SK-N-SH (cell line): ENCODE data around the gene RYR3. TPM values are rescaled to one million over a fixed set of nuclear protein-coding genes. Genes with fewer than 3 reads are reported as not detected.

ENCODE experiments used
- CTCF ChIA-PET: fragments of 300-600, 350-600 bp; formaldehyde crosslinking; extraction: SDS; loops from one replicate; lab custom pipeline; 2021; lab: Yijun Ruan, JAX
- POLR2A ChIA-PET: fragments of 350-600 bp; sonication (Branson Sonifier 250); formaldehyde crosslinking; extraction: SDS; loops from one replicate; lab custom pipeline; 2020; ENCODE audit warnings: antibody characterized with exemption, inconsistent platforms; lab: Yijun Ruan, JAX
- DNase-seq: peaks from one replicate; pipeline ENCODE4 v3.0.0; 2012
- H2AFZ ChIP-seq: fragments of 200-600 bp; sonication (generic); 2 replicates; pipeline ENCODE4 v1.8.1; 2016; ENCODE audit warnings: antibody characterized with exemption, mild to moderate bottlenecking, low read depth
- H3F3A ChIP-seq: fragments of 200-600 bp; sonication (generic); replicated peaks from 2 replicates; pipeline ENCODE3; 2016; ENCODE audit warnings: antibody characterized with exemption, mild to moderate bottlenecking; ENCODE audit not compliant: insufficient read depth
- H3K27ac ChIP-seq, 2 experiments: fragments of 200-500 bp in 1 of 2; fragments of 200-600 bp in 1 of 2; sonication (Bioruptor generic) in 1 of 2; sonication (generic), shearing (Covaris generic) in 1 of 2; 2 replicates each; pipeline versions ENCODE4 v1.5.1 to v1.6.1; 2014 to 2016; ENCODE audit warnings: low read depth in 2 of 2, inconsistent platforms in 1 of 2, low read length in 1 of 2, mild to moderate bottlenecking in 1 of 2, mixed read lengths in 1 of 2
- H3K27me3 ChIP-seq: fragments of 200-600 bp; sonication (generic), shearing (Covaris generic); 2 replicates; pipeline ENCODE4 v1.6.1; 2016; ENCODE audit warnings: mixed run types; ENCODE audit not compliant: insufficient read depth
- H3K36me3 ChIP-seq, 2 experiments: fragments of 200-500 bp in 1 of 2; fragments of 200-600 bp in 1 of 2; sonication (Bioruptor generic) in 1 of 2; sonication (generic) in 1 of 2; replicated peaks in 1 of 2; 2 replicates each; pipeline versions ENCODE3 to v1.5.1; 2014 to 2016; ENCODE audit warnings: low read length in 1 of 2, mild to moderate bottlenecking in 1 of 2; ENCODE audit not compliant: insufficient read depth in 2 of 2, control insufficient read depth in 1 of 2
- H3K4me1 ChIP-seq, 2 experiments: fragments of 200-500 bp in 1 of 2; fragments of 200-600 bp in 1 of 2; sonication (Bioruptor generic) in 1 of 2; sonication (generic), shearing (Covaris generic) in 1 of 2; 2 replicates each; pipeline versions ENCODE4 v1.5.1 to v1.6.1; 2014 to 2016; ENCODE audit warnings: low read depth in 1 of 2, low read length in 1 of 2, mixed run types in 1 of 2; ENCODE audit not compliant: insufficient read depth in 2 of 2, control insufficient read depth in 1 of 2
- H3K4me2 ChIP-seq: fragments of 200-600 bp; sonication (generic), shearing (Covaris generic); 2 replicates; pipeline ENCODE4 v1.6.1; 2017; ENCODE audit warnings: mixed run types
- H3K4me3 ChIP-seq, 2 experiments: fragments of 200-500 bp in 1 of 2; fragments of 200-600 bp in 1 of 2; sonication (Bioruptor generic) in 1 of 2; sonication (generic), shearing (Covaris generic) in 1 of 2; 2 replicates each; pipeline versions ENCODE4 v1.5.1 to v1.8.1; 2014 to 2016; ENCODE audit warnings: low read depth in 2 of 2, inconsistent platforms in 1 of 2, low read length in 1 of 2, mild to moderate bottlenecking in 1 of 2, mixed read lengths in 1 of 2, moderate library complexity in 1 of 2
- H3K79me2 ChIP-seq: fragments of 200-600 bp; sonication (generic); 2 replicates; pipeline ENCODE4 v1.8.1; 2017; ENCODE audit warnings: mild to moderate bottlenecking; ENCODE audit not compliant: insufficient read depth
- H3K9ac ChIP-seq: fragments of 200-600 bp; sonication (generic); 2 replicates; pipeline ENCODE4 v1.6.1; 2017; ENCODE audit warnings: mixed run types
- H3K9me2 ChIP-seq: fragments of 200-600 bp; sonication (generic); 2 replicates; pipeline ENCODE4 v1.6.1; 2017; ENCODE audit warnings: mixed run types
- H3K9me3 ChIP-seq: fragments of 200-600 bp; sonication (generic); 2 replicates; pipeline ENCODE4 v1.6.1; 2017; ENCODE audit warnings: mixed run types, mild to moderate bottlenecking, moderate library complexity
- H4K20me1 ChIP-seq: fragments of 200-600 bp; sonication (generic); 2 replicates; pipeline ENCODE4 v1.6.1; 2017; ENCODE audit warnings: mild to moderate bottlenecking, mixed run types; ENCODE audit not compliant: insufficient read depth
- EP300 ChIP-seq, 2 experiments: IDR thresholded peaks; 2 replicates each; pipeline versions ENCODE4 v1.4.0 to v1.6.1; 2012; ENCODE audit warnings: borderline replicate concordance in 1 of 2, low read depth in 1 of 2, low read length in 1 of 2
- EZH2phosphoT487 ChIP-seq: fragments of 200-600 bp; sonication (generic); IDR thresholded peaks from 2 replicates; pipeline ENCODE4 v1.6.1; 2017; ENCODE audit warnings: low read depth, mixed run types, mild to moderate bottlenecking, antibody characterized with exemption, moderate library complexity, borderline replicate concordance
- FOSL2 ChIP-seq: IDR thresholded peaks from 2 replicates; pipeline ENCODE4 v1.4.0; 2012; ENCODE audit warnings: low read depth, mild to moderate bottlenecking, moderate library complexity, borderline replicate concordance
- FOXJ3 ChIP-seq: sonication (generic); formaldehyde crosslinking; IDR thresholded peaks from 2 replicates; pipeline ENCODE4 v1.5.1; 2020; ENCODE audit warnings: mild to moderate bottlenecking, missing genetic modification reagents
- FOXM1 ChIP-seq: IDR thresholded peaks from 2 replicates; pipeline ENCODE4 v1.4.0; 2012; ENCODE audit warnings: low read depth, mild to moderate bottlenecking
- GABPA ChIP-seq: IDR thresholded peaks from 2 replicates; pipeline ENCODE4 v1.4.0; 2012; ENCODE audit warnings: low read depth, mild to moderate bottlenecking
- MAX ChIP-seq: IDR thresholded peaks from 2 replicates; pipeline ENCODE4 v1.4.0; 2012; ENCODE audit warnings: low read depth
- NFIC ChIP-seq: IDR thresholded peaks from 2 replicates; pipeline ENCODE4 v1.4.0; 2012; ENCODE audit warnings: borderline replicate concordance
- RAD21 ChIP-seq: IDR thresholded peaks from 2 replicates; pipeline ENCODE4 v1.6.1; 2012; ENCODE audit warnings: mild to moderate bottlenecking, low read length
- REST ChIP-seq: IDR thresholded peaks from 2 replicates; pipeline ENCODE4 v1.6.1; 2012; ENCODE audit warnings: mild to moderate bottlenecking, low read depth, low read length, moderate library complexity
- SIN3A ChIP-seq: IDR thresholded peaks from 2 replicates; pipeline ENCODE4 v1.6.1; 2012; ENCODE audit warnings: low read depth, mild to moderate bottlenecking, low read length, moderate library complexity, borderline replicate concordance
- TAF1 ChIP-seq: IDR thresholded peaks from 2 replicates; pipeline ENCODE4 v1.6.1; 2012; ENCODE audit warnings: low read depth, mild to moderate bottlenecking, low read length, moderate library complexity, borderline replicate concordance
- TEAD4 ChIP-seq: IDR thresholded peaks from 2 replicates; pipeline ENCODE4 v1.4.0; 2012; ENCODE audit warnings: mild to moderate bottlenecking, borderline replicate concordance; ENCODE audit not compliant: insufficient read depth
- ZBTB33 ChIP-seq: IDR thresholded peaks from 2 replicates; pipeline ENCODE4 v1.4.0; 2012; ENCODE audit warnings: low read depth, borderline replicate concordance
- WGBS: methylation state at CpG from one replicate; pipeline ENCODE4 v1.1.6; 2017; ENCODE audit warnings: low lambda C conversion rate; 5-methylcytosine and 5-hydroxymethylcytosine counted together
- polyA plus RNA-seq, 3 experiments: library from polyadenylated mRNA; depleted of rRNA; stranded (reverse); fragments of >200 nt; gene quantifications; 2 replicates each; pipeline ENCODE4 v1.2.3, GENCODE V29; 2012

Gene RYR3
- polyA plus RNA-seq, 1 of the 3 experiments (the other 2 are of a cell fraction), result 0.02 TPM

GRCh38 chr15:33826201-33826600 is 515.4 kb downstream of the RYR3 start:
- CTCF ChIA-PET, result no interaction called here
- H3K27ac ChIP-seq, result no peak overlapping the region
- H3K9me3 ChIP-seq, result no peaks in the 10 kb centered on the region
- no peaks in the 10 kb centered on the region for H3K79me2 ChIP-seq
- no peaks in the 10 kb centered on the region for H3K4me1 ChIP-seq
- no peaks in the 10 kb centered on the region for H3F3A ChIP-seq
- WGBS, result 82% methylated on average over 4 of the region's 4 CpGs
- no peak overlapping the region for H2AFZ ChIP-seq
- POLR2A ChIA-PET, result no interaction called here
- no peaks in the 10 kb centered on the region for H3K36me3 ChIP-seq
- no peaks in the 10 kb centered on the region for H4K20me1 ChIP-seq
- no peak overlapping the region for H3K9ac ChIP-seq
- H3K27me3 ChIP-seq, result no peaks in the 10 kb centered on the region
- H3K4me3 ChIP-seq, result no peak overlapping the region
- no peak overlapping the region for H3K4me2 ChIP-seq
- H3K9me2 ChIP-seq, result no peaks in the 10 kb centered on the region
- no peak for TF ChIP-seq GABPA
- TF ChIP-seq ZBTB33, result no peak
- TF ChIP-seq TEAD4, result no peak
- no peak for TF ChIP-seq FOSL2
- no peak for TF ChIP-seq SIN3A
- no peak for DNase-seq

- Histone ChIP-seq H3K9ac (no peak overlapping the region), H3F3A (no peaks in the 10 kb centered on the region), H3K79me2 (no peaks in the 10 kb centered on the region), H3K27me3 (no peaks in the 10 kb centered on the region), H3K4me2 (no peak overlapping the region), H2AFZ (no peak overlapping the region), H4K20me1 (no peaks in the 10 kb centered on the region), H3K27ac (no peak overlapping the region), H3K9me3 (no peaks in the 10 kb centered on the region), H3K36me3 (no peaks in the 10 kb centered on the region), H3K4me1 (peaks cover 0 to 2% of the 10 kb centered on the region in 2 experiments; a peak in 1 of 4 replicates), H3K9me2 (no peaks in the 10 kb centered on the region), H3K4me3 (no peak overlapping the region)
- no peak for DNase-seq
- 26% methylated on average over 4 of the region's 4 CpGs for WGBS
- TF ChIP-seq EP300 (IDR thresholded peaks at IDR 0.05; ENCODE audit: borderline replicate concordance in 1 of 2, low read depth in 1 of 2, low read length in 1 of 2) (no peak), RAD21 (no peak), REST (no peak), NFIC (no peak), FOXM1 (no peak), TAF1 (no peak), EZH2phosphoT487 (no peak), FOXJ3 (no peak), GABPA (no peak), TEAD4 (no peak), MAX (no peak)
- ChIA-PET POLR2A (no interaction called here), CTCF (interaction anchor here (1.6 kb wide), 1 partner anchor 93 kb away, joined by 3 read pairs; no protein-coding TSS in a partner anchor)
Measured at GRCh38 chr15:33830351-33830750, 519.6 kb downstream of the RYR3 start.
